ENCODE results near the gene DUSP7. TPM values are rescaled to one million over a fixed set of nuclear protein-coding genes. Genes with fewer than 3 reads are reported as not detected.

DUSP7 gene
- total and polyA plus RNA-seq, 2 donors (not counting 3 experiments of a cell fraction or from before 2014, with no cell fraction given): 29.2 to 37.7 TPM

DNA sequence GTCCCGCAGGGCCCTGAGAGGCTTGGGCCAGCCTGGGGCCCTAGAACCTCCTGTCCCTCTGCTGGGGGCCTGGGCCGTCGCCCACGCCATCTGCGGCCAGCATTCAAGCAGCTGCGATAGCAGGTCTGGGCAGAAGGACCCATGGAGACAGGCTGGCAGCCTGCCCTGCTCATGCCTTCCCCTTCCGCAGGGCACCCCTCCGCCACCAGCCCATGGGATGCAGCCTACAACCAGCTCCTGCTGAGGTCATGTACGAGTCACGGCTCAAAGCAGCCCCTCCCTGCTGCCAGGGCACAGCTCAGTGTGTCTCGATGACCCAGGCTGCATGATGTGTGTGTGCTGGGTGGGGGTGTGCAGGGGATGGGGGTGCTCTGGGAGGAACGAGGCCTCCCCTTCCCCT lies 27.8 kb downstream of the DUSP7 start:
- TF ChIP-seq GATA2 (IDR thresholded peaks at IDR 0.05; ENCODE audit: insufficient read depth, insufficient read length, low read depth, low read length): no peak
- TF ChIP-seq, protein P1, sequence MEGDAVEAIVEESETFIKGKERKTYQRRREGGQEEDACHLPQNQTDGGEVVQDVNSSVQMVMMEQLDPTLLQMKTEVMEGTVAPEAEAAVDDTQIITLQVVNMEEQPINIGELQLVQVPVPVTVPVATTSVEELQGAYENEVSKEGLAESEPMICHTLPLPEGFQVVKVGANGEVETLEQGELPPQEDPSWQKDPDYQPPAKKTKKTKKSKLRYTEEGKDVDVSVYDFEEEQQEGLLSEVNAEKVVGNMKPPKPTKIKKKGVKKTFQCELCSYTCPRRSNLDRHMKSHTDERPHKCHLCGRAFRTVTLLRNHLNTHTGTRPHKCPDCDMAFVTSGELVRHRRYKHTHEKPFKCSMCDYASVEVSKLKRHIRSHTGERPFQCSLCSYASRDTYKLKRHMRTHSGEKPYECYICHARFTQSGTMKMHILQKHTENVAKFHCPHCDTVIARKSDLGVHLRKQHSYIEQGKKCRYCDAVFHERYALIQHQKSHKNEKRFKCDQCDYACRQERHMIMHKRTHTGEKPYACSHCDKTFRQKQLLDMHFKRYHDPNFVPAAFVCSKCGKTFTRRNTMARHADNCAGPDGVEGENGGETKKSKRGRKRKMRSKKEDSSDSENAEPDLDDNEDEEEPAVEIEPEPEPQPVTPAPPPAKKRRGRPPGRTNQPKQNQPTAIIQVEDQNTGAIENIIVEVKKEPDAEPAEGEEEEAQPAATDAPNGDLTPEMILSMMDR (IDR thresholded peaks at IDR 0.05; ENCODE audit: extremely low read depth in 1 of 2, insufficient read depth in 1 of 2, low read depth in 1 of 2, low read length in 2 of 2): no peak
- TF ChIP-seq POLR2AphosphoS5 (IDR thresholded peaks at IDR 0.05; ENCODE audit: insufficient read depth, low read depth, low read length): no peak
- TF ChIP-seq FOS (IDR thresholded peaks at IDR 0.05; ENCODE audit: borderline replicate concordance, insufficient read depth, low read length): no peak
- TF ChIP-seq POLR2A (IDR thresholded peaks at IDR 0.05; ENCODE audit: low read depth, low read length): no peak
- no peak for TF ChIP-seq MYC (IDR thresholded peaks at IDR 0.05; ENCODE audit: low read depth, low read length)
- no peak for TF ChIP-seq EZH2 (IDR thresholded peaks at IDR 0.05; ENCODE audit: borderline replicate concordance, low read depth, low read length, severe bottlenecking)
- TF ChIP-seq, protein P2, sequence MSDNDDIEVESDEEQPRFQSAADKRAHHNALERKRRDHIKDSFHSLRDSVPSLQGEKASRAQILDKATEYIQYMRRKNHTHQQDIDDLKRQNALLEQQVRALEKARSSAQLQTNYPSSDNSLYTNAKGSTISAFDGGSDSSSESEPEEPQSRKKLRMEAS (IDR thresholded peaks at IDR 0.05; ENCODE audit: insufficient read depth, insufficient read length): no peak
- BruUV-seq (replicated peaks): no TSS peak
- Histone ChIP-seq H4K20me1 (replicated peaks; ENCODE audit: control insufficient read depth, extremely low read depth, insufficient read depth, low read length) (no peaks in the 10 kb centered on the region), H3K9ac (replicated peaks; ENCODE audit: extremely low read depth, insufficient read depth, low read length) (no peak overlapping the region), H3K27ac (ENCODE audit: insufficient read depth, low read depth, low read length) (no peak overlapping the region), H3K4me2 (ENCODE audit: insufficient read depth, low read length) (no peak overlapping the region), H3K79me2 (ENCODE audit: control insufficient read depth, insufficient read depth, low read length) (no peaks in the 10 kb centered on the region), H3K36me3 (ENCODE audit: control insufficient read depth in 2 of 2, extremely low read depth in 1 of 2, insufficient read depth in 2 of 2, low read length in 2 of 2) (no peaks in the 10 kb centered on the region), H3K4me3 (replicated peaks in 1 of 3; ENCODE audit: insufficient read depth in 1 of 3, low read depth in 1 of 3, low read length in 3 of 3) (no peak overlapping the region), H2AFZ (ENCODE audit: low read depth, low read length) (no peak overlapping the region), H3K4me1 (ENCODE audit: control insufficient read depth, extremely low read depth, insufficient read depth, low read length) (no peaks in the 10 kb centered on the region), H3K9me1 (replicated peaks; ENCODE audit: control insufficient read depth, extremely low read depth, insufficient read depth, low read length) (no peaks in the 10 kb centered on the region), H3K9me3 (replicated peaks; ENCODE audit: control insufficient read depth, insufficient read depth, low read length) (no peaks in the 10 kb centered on the region), H3K27me3 (ENCODE audit: control insufficient read depth in 2 of 2, insufficient read depth in 2 of 2, low read length in 2 of 2) (no peaks in the 10 kb centered on the region)
- dilution Hi-C loops (cut with MboI; ENCODE audit: extremely low pct_ligation_motif_present, low sequenced_read_pairs) (no loop called here), intact Hi-C loops (cut with micrococcal nuclease) (no loop called here)
- no peak for DNase-seq (ENCODE audit: low read depth, low spot score)
- ChIA-PET CTCF (interaction anchor here (1.0 to 2.2 kb wide), 4 partner anchors 13 to 94 kb away, joined by 3 to 7 read pairs (median 5); partner anchors contain the start of gene DUSP7), POLR2A (no interaction called here)
- FAIRE-seq: no peak
